A673 (cell line): ENCODE results near the gene FAM171A2. TPM values are rescaled to one million over a fixed set of nuclear protein-coding genes. Genes with fewer than 3 reads are reported as not detected.

Experiments used
- BruUV-seq: library from RNA; stranded (reverse); fragments of 400-500 nt; replicated peaks from 2 replicates; lab custom pipeline; 2021; lab: Mats Ljungman, UMichigan
- CTCF ChIA-PET: fragments of 300-600 bp; sonication (Branson Sonifier 250); formaldehyde crosslinking; loops from one replicate; lab custom pipeline; 2022; ENCODE audit warnings: antibody characterized with exemption; lab: Charles Lee
- POLR2A ChIA-PET: fragments of 300-600 bp; sonication (Branson Sonifier 250); formaldehyde crosslinking; loops from one replicate; lab custom pipeline; 2022; ENCODE audit warnings: antibody characterized with exemption; ENCODE audit not compliant: low non-redundant PET; lab: Charles Lee
- DNase-seq: peaks from one replicate; pipeline ENCODE4 v3.0.0-alpha.2; 2015; ENCODE audit warnings: low spot score
- H3K27ac ChIP-seq: fragments of 200-600 bp; sonication (generic); 2 replicates; pipeline ENCODE4 v1.5.1; 2016; ENCODE audit warnings: mixed run types, low read depth, mild to moderate bottlenecking, mixed read lengths, antibody characterized with exemption, low read length; ENCODE audit not compliant: poor library complexity, severe bottlenecking
- H3K27me3 ChIP-seq: fragments of 200-600 bp; sonication (generic); replicated peaks from 2 replicates; pipeline ENCODE4 v1.6.1; 2017; ENCODE audit warnings: mixed run types, low read depth, mild to moderate bottlenecking, mixed read lengths, antibody characterized with exemption, low read length; ENCODE audit not compliant: insufficient read depth, poor library complexity
- H3K36me3 ChIP-seq: fragments of 200-600 bp; sonication (generic); 2 replicates; pipeline ENCODE4 v1.6.1; 2016; ENCODE audit warnings: mixed run types, mild to moderate bottlenecking, mixed read lengths, antibody characterized with exemption, low read length; ENCODE audit not compliant: insufficient read depth, poor library complexity, severe bottlenecking
- H3K4me1 ChIP-seq: fragments of 200-600 bp; sonication (generic); 2 replicates; pipeline ENCODE4 v1.6.1; 2017; ENCODE audit warnings: mixed run types, mild to moderate bottlenecking, mixed read lengths, antibody characterized with exemption, low read length; ENCODE audit not compliant: insufficient read depth, poor library complexity, severe bottlenecking
- H3K4me3 ChIP-seq: fragments of 200-600 bp; sonication (generic); 2 replicates; pipeline ENCODE4 v1.5.1; 2016; ENCODE audit warnings: low read depth, mixed run types, mild to moderate bottlenecking, mixed read lengths, low read length; ENCODE audit not compliant: poor library complexity, severe bottlenecking
- H3K9me3 ChIP-seq: fragments of 200-600 bp; sonication (generic); 2 replicates; pipeline ENCODE4 v1.6.1; 2016; ENCODE audit warnings: mixed run types, low read depth, mild to moderate bottlenecking, mixed read lengths, antibody characterized with exemption, low read length; ENCODE audit not compliant: poor library complexity, severe bottlenecking
- CTCF ChIP-seq: fragments of 300-800, 200-600 bp; sonication (generic); conservative IDR thresholded peaks from 2 replicates; pipeline ENCODE4 v1.5.1; 2017; ENCODE audit warnings: low read depth, mild to moderate bottlenecking, antibody characterized with exemption, low read length, moderate library complexity, mixed read lengths
- EZH2 ChIP-seq: fragments of 200-600 bp; sonication (generic); IDR thresholded peaks from 2 replicates; pipeline ENCODE4 v1.6.1; 2017; ENCODE audit warnings: borderline replicate concordance, low read depth, mild to moderate bottlenecking, mixed read lengths, antibody characterized with exemption, low read length; ENCODE audit not compliant: poor library complexity, severe bottlenecking
- intact Hi-C: fragments of 100-400 bp; cut with micrococcal nuclease; formaldehyde crosslinking; loops from one replicate; pipeline ENCODE4 v1.10.0; 2022; ENCODE audit not compliant: unreplicated experiment
- total RNA-seq: library from RNA; stranded (reverse); gene quantifications from 2 replicates; pipeline ENCODE4 v1.2.3, GENCODE V29; 2021

FAM171A2 gene
- total RNA-seq, 1 experiment from 2014 or later: 12.8 TPM

DNA sequence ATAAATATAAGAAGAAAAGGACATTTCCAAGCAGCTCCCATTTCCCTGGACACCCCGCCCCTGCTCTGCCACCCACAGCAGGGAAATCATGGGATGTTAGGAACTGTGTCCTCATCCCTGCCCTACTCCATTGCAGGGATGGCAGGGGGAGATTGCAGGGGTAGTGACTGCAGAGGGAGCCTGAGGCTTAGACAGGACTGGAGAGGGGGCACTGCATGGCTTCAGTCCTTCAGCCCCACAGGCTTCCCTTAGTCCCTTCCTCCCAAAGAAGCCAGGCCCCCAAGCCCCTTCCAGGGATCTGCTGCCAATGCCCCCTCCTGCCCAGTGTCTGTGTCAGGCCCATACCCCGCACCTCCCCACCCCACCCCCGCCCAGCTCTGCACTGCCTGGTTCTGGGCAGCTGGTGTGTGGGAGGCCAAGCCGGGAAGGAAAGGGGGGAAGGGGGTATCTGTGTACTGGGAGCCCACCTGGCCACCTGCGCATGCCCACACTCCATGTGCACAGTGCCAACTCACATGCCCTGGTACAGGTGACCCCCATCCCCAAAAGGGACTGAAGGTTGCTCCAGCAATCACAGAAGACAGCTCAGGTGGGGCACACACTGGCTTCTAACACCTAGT, 52.0 kb downstream of the FAM171A2 start:
- H3K27ac ChIP-seq: no peak overlapping the region
- H3K4me1 ChIP-seq: no peaks in the 10 kb centered on the region
- POLR2A ChIA-PET: no interaction called here
- no peaks in the 10 kb centered on the region for H3K9me3 ChIP-seq
- intact Hi-C loops: no loop called here
- BruUV-seq: no TSS peak
- no peak for DNase-seq
- CTCF ChIA-PET: no interaction called here
- H3K27me3 ChIP-seq: peaks cover 16% of the 10 kb centered on the region
- no peaks in the 10 kb centered on the region for H3K36me3 ChIP-seq
- TF ChIP-seq CTCF: no peak
- no peak for TF ChIP-seq EZH2
- H3K4me3 ChIP-seq: no peak overlapping the region

GRCh38 chr17:44310609-44311376, 52.9 kb downstream of the FAM171A2 start:
- Histone ChIP-seq H3K9me3 (no peaks in the 10 kb centered on the region), H3K4me1 (no peaks in the 10 kb centered on the region), H3K4me3 (no peak overlapping the region), H3K27ac (no peak overlapping the region), H3K27me3 (peaks cover 8% of the 10 kb centered on the region), H3K36me3 (no peaks in the 10 kb centered on the region)
- intact Hi-C loops: no loop called here
- ChIA-PET CTCF (no interaction called here), POLR2A (no interaction called here)
- TF ChIP-seq CTCF: no peak
- TF ChIP-seq EZH2: no peak
- DNase-seq: no peak
- BruUV-seq: no TSS peak

DNA sequence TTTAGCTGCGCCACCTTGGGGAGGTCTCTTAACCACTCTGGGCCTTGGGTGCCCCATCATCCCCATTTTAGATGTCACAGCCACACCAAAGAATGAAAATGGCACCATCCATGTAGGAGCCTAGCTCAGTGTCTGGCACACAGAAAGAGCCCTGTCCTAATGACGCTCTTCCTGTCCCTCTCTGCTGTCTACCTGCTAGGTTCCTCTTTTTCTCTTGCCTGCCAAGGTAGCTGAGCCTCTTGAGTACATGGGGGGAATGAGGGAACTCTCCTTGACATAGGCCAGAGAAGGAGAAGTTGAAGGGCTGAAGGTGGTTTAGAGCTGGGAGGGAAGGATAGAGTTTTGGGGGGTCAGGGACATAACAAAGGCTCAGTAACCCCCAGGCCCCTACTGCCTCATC, 53.5 kb downstream of the FAM171A2 start:
- Histone ChIP-seq H3K4me1 (no peaks in the 10 kb centered on the region), H3K4me3 (no peak overlapping the region), H3K9me3 (no peaks in the 10 kb centered on the region), H3K36me3 (no peaks in the 10 kb centered on the region), H3K27me3 (peaks cover 4% of the 10 kb centered on the region), H3K27ac (no peak overlapping the region)
- TF ChIP-seq CTCF (no peak), EZH2 (no peak)
- intact Hi-C loops: no loop called here
- ChIA-PET POLR2A (no interaction called here), CTCF (no interaction called here)
- no TSS peak for BruUV-seq
- DNase-seq: no peak
